Progenitor cell of endocrine pancreas (in vitro differentiated cells): ENCODE measurements around the gene MAGI1. TPM values are rescaled to one million over a fixed set of nuclear protein-coding genes. Genes with fewer than 3 reads are reported as not detected.
A peak's percentile ranks its signal among the peaks of the same experiment; 100 is the strongest.

Source experiments
- DNase-seq: peaks from one replicate; pipeline ENCODE4 v3.0.0; 2021; ENCODE audit warnings: low spot score; ENCODE audit not compliant: unreplicated experiment
- H3K27ac Mint-ChIP-seq: 2 replicates; pipeline ENCODE4 v1.8.0; 2021; ENCODE audit warnings: mild to moderate bottlenecking, moderate library complexity, mixed read lengths
- H3K27me3 Mint-ChIP-seq: 2 replicates; pipeline ENCODE4 v1.8.0; 2021; ENCODE audit warnings: mixed read lengths
- H3K36me3 Mint-ChIP-seq: 2 replicates; pipeline ENCODE4 v1.8.0; 2022; ENCODE audit warnings: mixed read lengths; ENCODE audit not compliant: insufficient read depth
- H3K4me1 Mint-ChIP-seq: 2 replicates; pipeline ENCODE4 v1.8.0; 2021; ENCODE audit warnings: low read depth, mixed read lengths
- H3K4me3 Mint-ChIP-seq: 2 replicates; pipeline ENCODE4 v1.8.0; 2021; ENCODE audit warnings: low read depth, mild to moderate bottlenecking, moderate library complexity, mixed read lengths
- H3K9me3 Mint-ChIP-seq: 2 replicates; pipeline ENCODE4 v1.8.0; 2021; ENCODE audit warnings: low read depth, mixed read lengths
- CTCF ChIP-seq: fragments of 200-600 bp; sonication (generic); IDR thresholded peaks from one replicate; pipeline ENCODE4 v1.5.0; 2021; ENCODE audit warnings: antibody characterized with exemption, mild to moderate bottlenecking; ENCODE audit not compliant: unreplicated experiment
- total RNA-seq: library from RNA; stranded (reverse); gene quantifications from 2 replicates; pipeline ENCODE4 v1.2.1, GENCODE V29; 2021

Gene MAGI1
- total RNA-seq, 1 donor from 2014 or later: 142 TPM

GRCh38 chr3:66077973-66078372, 39.3 kb upstream of the MAGI1 start:
- peaks cover 17% of the 10 kb centered on the region for H3K4me1 Mint-ChIP-seq
- no peak for DNase-seq
- no peaks in the 10 kb centered on the region for H3K27me3 Mint-ChIP-seq
- H3K27ac Mint-ChIP-seq: no peak overlapping the region
- no peak for TF ChIP-seq CTCF
- no peaks in the 10 kb centered on the region for H3K9me3 Mint-ChIP-seq
- H3K36me3 Mint-ChIP-seq: no peaks in the 10 kb centered on the region
- H3K4me3 Mint-ChIP-seq: no peak overlapping the region

GRCh38 chr3:66076861-66077470, 38.2 kb upstream of the MAGI1 start:
- H3K27me3 Mint-ChIP-seq: no peaks in the 10 kb centered on the region
- H3K27ac Mint-ChIP-seq: no peak overlapping the region
- H3K4me1 Mint-ChIP-seq: peaks cover 13% of the 10 kb centered on the region

GRCh38 chr3:66075281-66075680, 36.6 kb upstream of the MAGI1 start:
- no peak for DNase-seq
- H3K27ac Mint-ChIP-seq: no peak overlapping the region
- no peaks in the 10 kb centered on the region for H3K9me3 Mint-ChIP-seq
- no peak overlapping the region for H3K4me3 Mint-ChIP-seq
- H3K4me1 Mint-ChIP-seq: peaks cover 13% of the 10 kb centered on the region
- TF ChIP-seq CTCF: no peak
- no peaks in the 10 kb centered on the region for H3K36me3 Mint-ChIP-seq
- no peaks in the 10 kb centered on the region for H3K27me3 Mint-ChIP-seq

More at GRCh38 chr3:66076861-66077470, 38.2 kb upstream of the MAGI1 start:
- no peak for DNase-seq
- no peak for TF ChIP-seq CTCF
- no peak overlapping the region for H3K4me3 Mint-ChIP-seq
- no peaks in the 10 kb centered on the region for H3K9me3 Mint-ChIP-seq
- H3K36me3 Mint-ChIP-seq: no peaks in the 10 kb centered on the region

GRCh38 chr3:66073464-66074141, 34.9 kb upstream of the MAGI1 start:
- TF ChIP-seq CTCF: no peak
- DNase-seq: no peak
- H3K27me3 Mint-ChIP-seq: no peaks in the 10 kb centered on the region
- peak overlapping the region; percentile 88 for H3K27ac Mint-ChIP-seq
- H3K9me3 Mint-ChIP-seq: peaks cover 4% of the 10 kb centered on the region
- no peaks in the 10 kb centered on the region for H3K36me3 Mint-ChIP-seq
- peaks cover 13% of the 10 kb centered on the region for H3K4me1 Mint-ChIP-seq
- H3K4me3 Mint-ChIP-seq: peak overlapping the region; percentile 34

- H3K36me3 Mint-ChIP-seq: no peaks in the 10 kb centered on the region
- H3K27me3 Mint-ChIP-seq: no peaks in the 10 kb centered on the region
- H3K4me1 Mint-ChIP-seq: peaks cover 11% of the 10 kb centered on the region
- peaks cover 4% of the 10 kb centered on the region for H3K9me3 Mint-ChIP-seq
- DNase-seq: no peak
- H3K27ac Mint-ChIP-seq: no peak overlapping the region
- no peak overlapping the region for H3K4me3 Mint-ChIP-seq
- no peak for TF ChIP-seq CTCF
These were observed 29.5 kb upstream of the MAGI1 start for GRCh38 chr3:66068255-66068654.
